CD4-positive, alpha-beta T cell treated with Interleukin-4 for 1 hour (primary cell): ENCODE measurements around the gene SHISA5.
A peak's percentile ranks its signal among the peaks of the same experiment; 100 is the strongest.
"Not testable (repeated sequence)": the region's sequence is repeated elsewhere in the genome, so short reads cannot be mapped to it uniquely, and the experiment has no call there.

ENCODE experiments used
- DNase-seq, 2 donors: peaks; one replicate each; pipeline ENCODE4 v3.0.0-alpha.2; 2020 to 2022

Gene SHISA5

GRCh38 chr3:48504051-48504946, at the start of gene SHISA5:
TSS of gene SHISA5 (minus strand) at chr3:48504174. CDS start at chr3:48504094, 80 bp downstream.
- peak; percentile 48 to 57 for DNase-seq

DNA sequence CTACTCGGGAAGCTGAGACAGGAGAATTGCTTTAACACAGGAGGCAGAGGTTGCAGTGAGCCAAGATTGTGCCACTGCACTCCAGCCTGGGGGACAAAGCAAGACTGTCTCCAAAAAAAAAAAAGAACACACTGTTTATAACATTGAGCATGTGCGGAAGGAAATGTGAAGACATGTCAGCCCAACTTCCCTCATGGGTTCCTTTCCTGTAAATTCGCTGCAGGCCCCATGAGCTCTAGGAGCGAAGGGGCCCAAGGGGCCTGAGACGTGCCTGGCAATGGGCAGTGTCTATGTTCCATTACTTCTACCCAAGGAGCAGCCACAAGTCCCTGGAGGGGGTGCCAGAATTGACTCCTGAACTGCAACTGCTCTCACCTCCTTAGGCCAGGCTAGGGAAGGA, 49.4 kb upstream of the SHISA5 start:
- no peak for DNase-seq

- DNase-seq, result no peak
Observed at GRCh38 chr3:48552111-48552951, 48.4 kb upstream of the SHISA5 start.

GRCh38 chr3:48551651-48552050, 47.7 kb upstream of the SHISA5 start:
- not testable (repeated sequence) for DNase-seq

DNA sequence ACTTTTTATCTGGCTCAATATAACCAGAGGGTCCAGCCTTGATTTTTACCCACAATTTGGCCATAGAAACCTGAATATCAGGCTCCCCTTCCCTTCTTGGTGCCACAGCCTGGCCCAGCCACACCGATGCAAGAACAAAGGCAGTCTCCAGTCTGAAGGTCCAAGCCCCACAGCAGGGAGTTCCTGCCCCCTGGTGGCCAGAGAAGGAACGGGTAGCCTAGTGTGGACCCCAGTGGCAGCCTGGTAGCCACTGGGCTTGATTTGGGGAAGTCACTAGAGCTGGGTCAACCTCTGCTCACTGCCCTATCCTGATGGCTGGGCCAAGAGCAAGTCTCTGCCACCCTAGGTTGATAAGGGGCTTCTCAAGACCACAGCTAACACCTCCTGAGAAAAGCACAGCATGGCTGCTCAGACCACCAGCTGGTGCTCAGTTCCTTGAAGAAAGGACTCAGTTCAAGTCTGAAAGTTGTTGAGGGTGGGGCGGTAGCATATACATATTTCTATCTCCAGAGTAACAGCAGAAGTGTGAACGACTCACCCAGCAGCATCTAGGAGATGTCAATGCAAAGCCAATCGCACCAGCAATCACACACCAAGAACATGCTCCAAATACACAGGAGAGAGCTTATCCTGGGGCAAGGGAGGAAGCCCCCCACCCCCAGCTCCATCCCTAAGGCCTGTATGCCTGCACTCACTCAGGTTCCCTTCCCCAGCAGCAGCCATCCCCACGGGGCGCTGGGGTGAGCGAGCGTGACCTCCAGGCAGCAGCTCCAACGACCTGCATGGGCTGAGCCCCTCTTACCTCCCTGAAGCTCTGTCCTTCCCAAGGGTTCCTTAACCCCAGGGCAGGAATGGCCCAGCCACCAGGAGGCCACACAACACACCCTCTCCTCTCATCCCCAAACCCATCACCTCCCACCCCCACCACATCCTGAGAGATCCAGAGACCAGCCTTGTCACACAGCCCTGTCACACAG, 45.0 kb upstream of the SHISA5 start:
- DNase-seq, result peak; percentile 85 to 86

DNA sequence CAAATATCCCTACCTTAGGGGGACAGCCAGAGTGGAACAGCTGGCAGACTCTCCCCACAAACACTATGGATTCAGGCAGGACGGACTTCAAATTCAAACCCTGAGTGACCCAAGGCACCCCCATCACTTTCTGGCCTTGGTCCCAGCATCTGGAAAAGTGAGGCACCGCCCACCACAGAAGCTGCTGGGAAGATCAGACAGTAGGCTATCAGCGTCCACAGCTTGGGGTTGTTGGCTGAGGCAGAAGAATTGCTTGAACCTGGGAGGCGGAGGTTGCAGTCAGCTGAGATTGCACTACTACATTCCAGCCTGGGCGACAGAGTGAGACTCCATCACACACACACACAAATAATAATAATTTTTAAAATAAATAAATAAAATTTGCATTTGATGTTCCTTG, 44.2 kb upstream of the SHISA5 start:
- DNase-seq, result no peak

DNA sequence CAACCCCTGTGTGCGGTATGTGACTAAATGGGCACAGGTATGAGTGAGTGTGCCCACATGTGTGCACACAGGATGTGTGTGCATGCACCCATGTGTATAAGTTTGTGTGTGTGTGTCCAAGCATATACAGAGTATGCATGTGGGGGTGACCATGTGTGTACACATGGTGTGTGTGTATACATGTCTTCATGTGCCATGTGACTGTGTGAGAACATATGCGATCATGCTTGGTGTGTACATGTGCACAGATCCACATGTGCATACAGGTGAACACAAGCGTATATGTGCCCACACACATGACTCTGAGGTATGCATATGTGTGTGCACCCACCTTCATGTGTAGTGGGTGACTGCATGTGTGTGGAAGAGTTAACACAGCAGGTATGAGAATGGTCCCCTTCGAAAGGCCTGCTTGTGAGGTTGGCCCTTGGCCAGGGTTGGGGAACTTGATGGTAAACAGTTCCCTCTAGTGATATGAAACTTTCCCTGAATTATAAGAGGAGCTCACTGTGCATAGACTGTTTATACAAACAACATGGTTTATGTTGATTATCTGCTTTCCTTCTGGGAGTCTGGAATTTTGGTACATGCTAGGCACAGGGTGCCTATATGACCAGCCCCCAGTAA, 42.3 kb upstream of the SHISA5 start:
- peak in 1 of 2 donors; percentile 20 for DNase-seq

DNA sequence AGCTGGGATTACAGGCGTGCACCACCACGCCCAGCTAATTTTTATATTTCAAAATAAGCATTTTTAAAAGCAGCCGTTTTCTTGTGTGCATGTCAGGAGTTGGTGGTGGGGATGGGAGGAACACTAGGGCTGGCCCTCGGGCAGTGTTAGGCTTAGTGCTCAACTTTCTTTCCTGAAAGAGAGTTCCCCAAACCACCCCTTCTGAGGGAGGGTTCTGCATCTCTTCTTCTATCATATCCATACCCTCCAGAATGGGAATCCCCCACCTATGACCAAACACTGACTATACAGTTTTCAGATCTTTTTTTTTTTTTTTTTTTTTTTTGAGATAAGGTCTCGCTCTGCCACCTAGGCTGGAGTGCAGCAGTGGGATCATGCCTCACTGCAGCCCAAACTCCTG, 40.2 kb upstream of the SHISA5 start:
- DNase-seq, result no peak

DNA sequence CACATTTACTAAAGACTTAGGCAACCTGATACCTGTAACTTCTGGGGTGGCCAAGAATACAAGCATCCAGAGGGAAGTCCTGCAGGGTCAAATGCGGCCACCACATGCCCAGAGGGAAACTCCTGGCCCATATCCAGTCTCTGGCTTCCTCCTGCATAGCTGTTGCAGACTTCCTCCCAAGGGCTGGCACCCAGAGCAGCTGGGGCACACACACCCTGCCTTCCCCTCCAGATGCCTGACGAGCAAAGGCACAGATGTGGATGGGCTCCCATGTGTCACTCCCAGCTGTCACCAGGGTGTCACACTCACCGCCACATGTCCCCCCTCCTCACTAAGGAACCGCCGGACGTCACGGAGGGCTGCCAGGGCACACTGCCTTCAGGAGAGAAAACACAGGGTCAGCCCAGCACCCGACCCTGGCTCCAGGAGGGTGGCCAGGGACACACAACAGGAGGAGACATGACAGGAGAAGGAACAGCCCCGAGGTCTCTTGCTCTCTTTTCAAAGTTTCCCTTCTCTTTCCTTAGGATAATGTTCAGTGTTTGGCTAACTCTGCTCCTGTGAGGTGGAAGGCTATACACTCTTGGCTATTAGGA, 39.4 kb upstream of the SHISA5 start:
- peak in 1 of 2 donors; percentile 30 for DNase-seq

- no peak for DNase-seq
Observed at GRCh38 chr3:48538451-48538850, 34.5 kb upstream of the SHISA5 start.

- DNase-seq, result no peak
Observed at GRCh38 chr3:48536785-48537184, 32.8 kb upstream of the SHISA5 start.

- DNase-seq, result no peak
Observed at GRCh38 chr3:48536116-48536515, 32.1 kb upstream of the SHISA5 start.

DNA sequence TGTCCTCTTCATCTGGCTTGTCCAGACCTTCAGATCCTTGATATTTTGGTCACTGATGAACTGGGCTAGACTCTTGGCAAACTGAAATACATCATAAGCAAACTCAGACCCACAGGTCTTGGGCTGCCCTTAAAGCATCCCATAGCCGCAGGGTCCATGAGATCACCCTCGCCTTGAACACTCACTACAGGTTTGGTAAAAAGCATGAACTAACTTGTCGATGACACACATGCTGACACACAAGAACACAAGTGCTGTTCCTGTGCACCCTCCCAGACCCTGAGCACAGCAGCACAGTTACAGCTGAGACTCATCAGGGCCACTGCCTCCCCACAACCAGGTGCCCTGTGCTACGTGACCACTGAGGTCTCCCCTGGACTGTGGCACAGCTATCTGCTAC, 31.6 kb upstream of the SHISA5 start:
- no peak for DNase-seq

DNA sequence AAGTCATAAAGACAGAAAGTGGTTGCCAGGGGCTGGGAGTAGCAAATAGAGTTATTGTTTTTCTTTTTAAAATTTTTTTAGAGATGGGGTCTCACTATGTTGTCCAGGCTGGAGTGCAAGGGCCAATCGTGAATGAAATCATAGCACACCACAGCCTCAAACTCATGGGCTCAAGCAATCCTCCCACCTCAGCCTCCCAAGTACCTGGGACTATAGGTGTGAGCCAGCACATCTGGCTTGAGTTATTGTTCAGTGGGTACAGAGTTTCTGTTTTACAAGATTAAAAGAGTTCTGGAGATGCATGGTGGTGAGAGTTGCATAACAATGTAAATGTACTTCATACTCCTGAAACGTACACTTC, 29.0 kb upstream of the SHISA5 start:
- no peak for DNase-seq

- no peak for DNase-seq
Observed at GRCh38 chr3:48532271-48532976, 28.4 kb upstream of the SHISA5 start.

DNA sequence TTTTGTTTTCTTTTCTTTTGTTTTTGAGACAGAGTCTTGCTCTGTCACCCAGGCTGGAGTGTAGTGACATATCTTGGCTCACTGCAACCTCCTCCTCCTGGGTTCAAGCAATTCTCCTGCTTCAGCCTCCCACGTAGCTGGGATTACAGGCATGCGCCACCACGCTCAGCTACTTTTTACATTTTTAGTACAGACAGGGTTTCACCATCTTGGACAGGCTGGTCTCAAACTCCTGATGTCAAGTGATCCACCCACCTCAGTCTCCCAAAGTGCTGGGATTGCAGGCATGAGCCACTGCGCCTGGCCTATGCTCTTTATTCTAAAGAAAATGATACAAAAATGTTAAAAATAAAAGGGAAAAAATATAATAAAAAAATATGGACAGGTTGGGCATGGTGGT, 26.7 kb upstream of the SHISA5 start:
- DNase-seq, result not testable (repeated sequence)

GRCh38 chr3:48528754-48529153, 24.8 kb upstream of the SHISA5 start:
- no peak for DNase-seq

- DNase-seq, result no peak
Observed at GRCh38 chr3:48528048-48528447, 24.1 kb upstream of the SHISA5 start.

DNA sequence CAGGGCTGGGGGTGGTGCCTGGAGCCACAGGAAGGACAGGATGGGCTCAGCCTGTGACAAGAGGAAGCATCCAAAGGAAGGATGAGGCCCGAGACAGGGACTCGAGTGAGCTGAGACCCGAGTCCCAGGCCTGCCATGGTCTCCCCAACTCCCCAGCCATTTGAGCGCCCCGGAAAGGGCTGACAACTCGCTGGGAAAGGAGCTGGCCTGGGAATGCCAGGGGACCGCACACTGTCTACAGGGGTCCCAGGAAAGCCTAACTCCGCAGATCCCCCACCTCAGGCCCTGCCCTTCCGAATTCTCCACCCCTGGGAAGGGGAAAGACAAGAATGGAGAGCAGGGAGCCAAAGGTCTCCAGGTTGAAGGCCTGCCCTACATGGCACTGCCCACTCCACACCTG, 21.0 kb upstream of the SHISA5 start:
- DNase-seq, result no peak

DNA sequence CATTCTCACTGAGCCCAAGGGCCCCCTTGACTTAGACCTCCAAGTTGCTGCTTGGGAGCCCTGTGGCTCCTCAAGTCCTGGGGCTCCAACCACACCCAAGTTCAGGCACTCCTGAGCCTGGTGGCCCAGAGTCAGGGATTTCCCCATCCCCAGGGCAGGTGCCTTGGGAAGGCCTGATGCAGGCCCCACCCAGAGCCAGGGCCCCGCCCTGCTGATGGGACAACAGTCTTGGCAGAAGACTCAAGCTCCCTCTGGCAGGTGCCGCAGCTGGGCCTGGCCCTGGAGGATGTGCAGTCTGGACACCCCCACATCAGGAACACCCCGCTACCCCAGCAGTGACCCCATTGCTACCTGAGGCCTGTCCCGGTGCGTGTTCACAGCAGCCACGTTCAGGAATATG, 17.7 kb upstream of the SHISA5 start:
- no peak for DNase-seq

DNA sequence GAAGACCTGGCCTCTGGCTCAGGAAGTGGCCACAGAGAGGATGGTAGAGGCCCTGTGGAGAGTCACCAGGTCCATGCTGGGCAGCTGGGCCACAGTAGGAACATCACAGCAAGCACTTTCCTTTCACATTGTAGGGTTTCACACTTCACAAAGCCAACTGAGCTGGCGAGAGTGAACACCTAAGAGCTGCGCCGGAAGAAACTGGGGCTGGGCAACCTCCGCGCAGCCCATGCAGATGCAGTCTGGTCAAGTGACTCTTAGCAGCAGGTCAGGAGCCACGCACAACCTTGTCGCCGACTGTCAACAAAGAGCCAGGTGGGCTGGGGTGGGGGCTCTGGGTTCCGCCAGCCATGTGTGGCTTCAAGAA, 15.3 kb upstream of the SHISA5 start:
- no peak for DNase-seq
